HG03565 (cell line): Measurements from ENCODE around the gene EBP.

Experiments used
- ATAC-seq: cut with Tn5 transposase; IDR thresholded peaks from one replicate; pipeline ENCODE4 v1.9.1; 2021; ENCODE audit warnings: mild to moderate bottlenecking, moderate library complexity; ENCODE audit not compliant: unreplicated experiment

The EBP gene

DNA sequence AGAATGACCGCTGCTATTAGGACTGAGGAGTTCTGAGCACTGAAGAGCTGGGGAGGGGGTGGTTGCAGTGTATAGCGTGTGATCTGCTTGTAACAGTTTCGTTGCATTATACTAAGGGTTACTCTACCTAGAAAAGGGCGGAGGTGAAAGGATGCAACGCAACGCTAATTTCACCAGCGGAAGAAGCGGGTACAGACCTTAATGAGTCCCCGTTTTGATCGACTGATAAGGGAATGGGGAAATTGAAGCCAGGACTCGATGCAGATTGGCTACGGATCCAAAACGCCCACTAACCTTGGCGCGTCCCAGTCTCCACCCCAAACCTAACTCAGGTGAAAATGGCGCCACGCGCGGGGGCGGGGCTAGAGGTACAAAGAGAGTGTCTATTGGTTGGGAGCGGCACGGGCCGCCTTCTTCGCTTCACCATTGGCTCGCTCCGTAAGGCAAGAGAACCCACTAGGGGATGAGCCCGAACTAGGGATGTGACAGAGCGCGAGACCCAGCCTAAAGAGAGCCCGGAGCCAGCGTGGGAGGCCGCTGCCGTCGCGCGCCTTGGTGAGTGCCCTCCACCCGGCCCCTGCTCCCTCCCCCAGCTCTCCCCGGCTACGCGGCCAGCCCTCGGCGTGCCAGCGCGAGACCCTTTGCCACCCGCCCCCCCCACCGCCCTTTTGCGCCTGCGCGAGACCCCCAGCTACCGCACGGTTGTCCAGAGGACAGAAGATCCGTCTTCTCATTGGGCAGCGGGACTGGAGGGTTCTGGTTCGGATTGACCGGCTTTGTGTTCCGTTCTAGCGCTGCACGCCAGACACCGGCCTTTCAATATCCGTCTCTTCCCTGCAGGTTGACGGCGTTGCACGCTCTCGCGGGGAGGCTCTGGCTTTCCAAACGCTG, at the start of gene EBP:
EBP (plus strand) TSS at position 456 of the 891 bp plus-strand sequence. CDS start 1,964 bp downstream, outside the sequence.
- ATAC-seq = peak; percentile 97

DNA sequence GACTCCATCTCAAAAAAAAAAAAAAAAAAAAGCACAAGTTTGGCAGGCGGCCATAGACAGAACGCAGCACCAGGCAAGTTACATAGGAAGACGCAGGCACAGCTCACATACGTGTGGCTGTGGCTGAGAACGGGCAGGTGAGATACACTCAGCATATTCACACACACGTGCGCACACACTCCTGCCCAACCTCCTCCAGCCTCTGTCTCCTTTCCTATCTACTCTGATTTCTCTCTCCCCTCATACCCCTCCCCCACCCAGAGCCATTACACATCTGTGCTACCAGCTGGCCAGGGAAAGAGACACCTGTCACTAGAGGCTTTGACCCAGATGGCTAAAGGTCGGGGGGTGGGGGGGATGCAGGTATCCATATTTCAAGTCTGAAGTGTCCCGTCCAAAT, 49.4 kb upstream of the EBP start:
- no peak for ATAC-seq

DNA sequence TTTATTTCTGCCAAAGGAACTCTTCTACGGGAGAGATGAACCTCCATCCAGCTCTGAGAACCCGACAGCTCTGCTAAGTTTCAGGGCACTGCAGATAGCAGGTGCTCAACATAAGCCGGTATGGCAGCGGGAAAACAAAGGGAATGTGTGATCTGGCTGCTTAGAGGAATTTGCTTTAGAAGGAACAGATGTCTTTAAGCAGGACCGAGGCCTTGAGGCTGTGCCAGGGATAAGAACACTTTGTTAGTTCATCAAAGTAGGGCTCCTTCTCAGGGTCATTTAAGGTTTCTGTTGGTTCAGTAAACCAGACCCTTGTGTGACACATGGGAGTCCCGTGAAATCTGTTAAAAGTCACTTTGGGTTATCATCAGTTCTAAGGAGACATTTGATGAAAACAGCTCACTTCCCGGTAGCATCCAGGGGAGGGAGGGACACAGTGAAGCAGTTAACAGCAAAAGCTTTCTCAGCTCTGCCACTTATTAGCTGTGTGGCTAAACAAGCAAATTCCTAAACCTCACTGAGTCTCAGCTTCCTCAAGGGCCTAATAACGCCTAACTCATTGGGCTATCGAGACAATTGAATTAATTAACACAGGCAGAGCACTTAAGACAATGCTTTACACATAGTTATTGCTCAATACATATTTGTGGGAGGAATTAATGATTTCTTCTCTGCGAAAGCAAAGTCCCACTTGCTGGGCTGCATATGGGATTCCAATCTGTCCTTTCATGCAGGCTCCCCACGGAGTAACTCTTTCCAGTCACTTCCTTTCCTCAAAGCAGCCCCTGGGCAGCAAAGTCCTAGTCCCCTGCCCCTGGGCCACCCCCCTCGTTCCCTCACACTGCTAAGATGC, 48.5 kb upstream of the EBP start:
- no peak for ATAC-seq

DNA sequence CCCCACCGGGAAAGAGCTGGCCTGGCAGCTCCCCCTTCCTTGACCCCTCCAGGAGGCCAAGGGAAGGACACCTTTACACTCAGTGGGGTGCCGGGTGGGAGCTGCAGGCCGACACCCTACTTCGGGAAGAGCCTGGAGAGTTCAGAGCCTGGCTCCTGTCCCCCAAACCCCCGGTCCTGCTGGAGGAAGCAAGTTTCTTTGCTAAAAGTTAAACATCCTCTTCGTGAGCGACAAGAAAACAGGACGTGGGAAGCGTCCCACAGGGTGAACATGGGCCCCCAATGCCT, 48.0 kb upstream of the EBP start:
- no peak for ATAC-seq

DNA sequence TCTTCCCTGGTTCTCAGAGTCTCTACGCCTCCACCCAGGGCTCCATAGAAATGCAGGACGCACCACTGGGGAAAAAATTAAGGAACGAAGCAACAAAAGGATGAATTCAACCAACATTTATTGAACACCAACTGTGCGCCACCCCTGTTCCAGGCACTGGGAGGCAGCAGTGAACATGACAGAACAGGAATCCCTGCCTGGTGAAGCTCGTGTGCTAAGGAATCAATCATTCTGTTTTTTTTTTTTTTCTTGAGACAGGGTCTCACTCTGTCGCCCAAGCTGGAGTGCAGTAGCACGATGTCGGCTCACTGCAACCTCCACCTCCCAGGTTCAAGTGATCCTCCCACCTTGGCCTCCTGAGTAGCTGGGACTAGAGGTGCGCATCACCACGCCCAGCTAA, 47.5 kb upstream of the EBP start:
- ATAC-seq = no peak

DNA sequence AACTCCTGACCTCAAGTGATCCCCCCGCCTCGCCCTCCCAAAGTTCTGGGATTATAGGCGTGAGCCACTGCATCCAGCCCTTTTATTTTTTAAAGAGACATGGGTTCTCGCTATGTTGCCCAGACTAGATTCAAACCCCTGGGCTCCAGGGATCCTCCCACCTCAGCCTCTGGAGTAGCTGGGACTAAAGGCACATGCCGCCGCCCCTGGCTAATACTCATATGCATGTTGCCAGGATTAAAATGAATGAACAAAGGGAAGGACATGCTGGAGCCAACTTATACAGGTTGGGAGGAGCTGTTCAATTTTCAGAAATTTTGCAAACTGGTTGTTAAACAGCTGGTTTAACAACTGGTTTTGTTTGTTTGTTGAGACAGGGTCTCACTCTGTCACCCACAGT, 47.0 kb upstream of the EBP start:
- ATAC-seq = no peak

DNA sequence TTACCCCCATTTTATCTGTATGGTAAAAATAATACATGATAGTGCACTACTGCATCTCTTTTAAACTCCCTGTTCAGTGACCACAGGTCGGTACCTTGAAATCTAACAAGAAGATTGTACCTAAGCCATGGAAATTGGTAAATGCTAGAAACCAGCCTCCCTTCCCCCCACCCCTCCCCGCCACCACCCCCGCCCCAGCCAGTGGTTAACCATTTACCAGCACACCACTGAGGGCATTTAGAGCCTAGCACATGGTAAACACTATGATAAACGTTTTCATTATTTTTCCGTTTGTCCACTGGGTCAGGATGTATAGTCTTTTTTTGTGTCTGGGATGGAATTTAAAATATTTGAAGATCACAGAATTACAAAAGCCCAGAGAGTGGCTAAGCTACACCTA, 46.3 kb upstream of the EBP start:
- no peak for ATAC-seq

DNA sequence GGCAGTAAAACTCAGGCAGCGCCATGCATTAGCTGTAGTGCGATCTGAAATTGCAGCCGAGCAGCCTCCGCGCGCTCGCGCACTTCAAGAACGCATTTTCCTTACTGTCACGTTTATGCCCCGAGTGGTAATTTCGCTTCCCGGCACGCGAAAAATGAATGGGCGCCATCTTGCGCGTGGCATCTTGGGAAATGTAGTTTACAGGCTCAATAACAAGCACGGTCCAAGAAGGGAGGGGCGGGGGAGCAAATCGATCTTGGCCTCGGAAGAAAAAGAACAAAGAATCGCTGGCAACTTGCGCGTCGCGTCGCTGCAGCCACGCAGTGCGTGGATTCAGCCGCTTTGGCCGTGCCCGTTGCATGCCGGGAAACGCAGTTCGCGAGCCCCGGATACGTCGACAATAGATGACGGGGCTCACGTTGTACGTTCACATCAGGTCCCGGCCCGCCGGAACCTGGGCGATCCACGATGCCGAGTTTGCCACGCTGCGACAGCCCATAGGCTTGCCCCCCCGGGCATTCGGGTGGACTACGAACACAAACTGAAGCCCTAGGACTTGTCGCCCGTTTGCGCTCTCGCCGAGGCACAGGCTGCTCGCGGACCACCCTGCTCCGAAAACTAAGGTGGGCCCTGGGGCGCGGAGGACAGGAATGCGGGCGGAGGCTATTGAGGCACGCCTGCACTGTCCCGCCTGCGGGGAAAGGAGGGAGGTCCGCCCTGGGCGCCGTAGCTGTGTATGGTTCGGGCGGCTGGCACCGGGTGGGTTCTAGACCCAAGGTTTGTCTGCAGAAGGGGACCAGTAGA, 45.6 kb upstream of the EBP start, which contains the start of gene FTSJ1:
FTSJ1 (plus strand) TSS at position 426 of the 804 bp plus-strand sequence. CDS start 1,849 bp downstream, outside the sequence.
- ATAC-seq = peak; percentile 88

DNA sequence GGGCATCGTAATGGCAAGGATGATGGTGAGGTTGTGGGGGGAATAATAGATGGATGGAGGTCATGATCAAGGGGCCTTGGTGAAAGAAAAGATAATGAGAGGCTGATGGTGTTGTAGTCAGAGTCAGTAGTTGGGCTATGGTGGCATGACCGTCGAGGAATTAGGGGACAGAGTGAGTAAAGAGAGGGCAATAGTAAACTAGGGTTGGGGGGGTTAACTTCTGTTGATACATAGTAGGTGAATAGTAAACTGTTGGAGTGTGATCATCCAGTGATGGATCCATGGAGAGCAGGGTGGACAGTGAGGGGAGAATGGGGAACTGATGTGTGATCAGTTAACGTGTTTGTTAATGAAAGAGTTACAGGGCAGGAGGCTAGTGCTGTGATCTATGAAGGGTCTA, 44.7 kb upstream of the EBP start:
- ATAC-seq = no peak

DNA sequence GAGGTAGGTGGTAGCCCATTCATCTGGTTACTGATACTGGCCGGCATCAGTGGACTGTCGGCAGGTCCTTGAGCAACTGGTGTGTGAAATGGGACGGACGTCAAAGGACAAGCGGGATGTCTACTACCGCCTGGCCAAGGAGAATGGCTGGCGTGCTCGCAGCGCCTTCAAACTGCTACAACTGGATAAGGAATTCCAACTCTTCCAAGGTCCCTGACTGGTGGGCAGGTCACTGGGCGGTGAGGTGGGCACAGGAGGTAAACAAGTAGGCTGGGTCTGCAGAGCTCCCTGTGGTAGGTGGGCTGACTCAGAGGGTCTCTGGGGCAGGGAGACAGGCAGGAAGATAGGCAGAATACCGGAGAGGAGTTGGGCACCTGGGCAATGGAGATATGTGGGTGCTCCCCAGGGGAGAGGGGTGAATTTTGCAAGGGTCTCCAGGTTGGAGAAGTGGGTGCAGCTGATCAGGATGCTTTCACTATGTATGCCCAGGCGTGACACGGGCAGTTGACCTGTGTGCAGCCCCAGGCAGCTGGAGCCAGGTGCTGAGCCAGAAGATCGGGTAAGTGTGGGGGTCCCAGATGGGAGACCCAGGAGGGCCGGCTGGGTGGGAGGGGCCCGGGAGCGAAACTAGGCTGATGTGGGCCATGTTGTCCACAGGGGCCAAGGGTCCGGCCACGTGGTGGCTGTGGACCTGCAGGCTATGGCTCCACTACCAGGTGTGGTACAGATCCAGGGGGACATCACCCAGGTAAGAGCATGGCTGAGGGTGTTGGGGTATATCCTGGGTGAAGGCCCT, 43.5 kb upstream of the EBP start:
- ATAC-seq = no peak

DNA sequence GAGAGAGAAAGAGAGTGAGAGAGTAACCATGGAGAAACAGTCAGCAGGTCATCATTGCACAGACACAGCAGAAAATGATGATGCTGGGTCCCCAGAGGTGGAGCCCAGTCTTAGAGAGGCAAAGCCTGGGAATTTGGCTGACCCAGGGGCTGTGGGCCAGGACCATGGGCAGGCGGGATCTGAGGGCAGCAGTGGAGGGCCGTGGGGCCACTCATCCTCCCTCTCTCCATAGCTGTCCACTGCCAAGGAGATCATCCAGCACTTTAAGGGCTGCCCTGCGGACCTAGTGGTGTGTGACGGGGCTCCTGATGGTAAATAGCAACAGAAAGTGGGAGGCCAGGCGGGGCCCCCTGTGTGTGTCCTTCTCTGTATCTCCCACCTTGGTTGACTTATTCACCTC, 42.8 kb upstream of the EBP start:
- no peak for ATAC-seq

DNA sequence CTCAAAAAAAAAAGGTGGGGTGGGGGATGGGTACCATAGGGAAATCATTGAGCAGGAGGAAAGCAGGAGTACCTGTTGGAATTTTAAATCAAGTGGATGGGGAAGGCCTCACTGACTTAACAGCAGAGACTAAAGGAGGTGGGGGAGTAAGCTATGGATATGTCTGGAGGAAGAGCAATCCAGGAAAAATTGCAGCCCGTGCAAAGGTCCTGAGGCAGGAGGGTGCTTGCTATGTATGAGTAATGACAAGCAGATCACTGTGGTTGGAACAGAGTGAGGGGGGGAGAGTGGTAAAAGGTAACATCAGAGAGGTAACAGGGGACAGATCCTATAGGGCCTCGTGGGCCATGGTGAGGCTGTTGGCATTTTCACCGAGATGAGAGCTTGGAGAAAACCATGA, 41.5 kb upstream of the EBP start:
- ATAC-seq = no peak

DNA sequence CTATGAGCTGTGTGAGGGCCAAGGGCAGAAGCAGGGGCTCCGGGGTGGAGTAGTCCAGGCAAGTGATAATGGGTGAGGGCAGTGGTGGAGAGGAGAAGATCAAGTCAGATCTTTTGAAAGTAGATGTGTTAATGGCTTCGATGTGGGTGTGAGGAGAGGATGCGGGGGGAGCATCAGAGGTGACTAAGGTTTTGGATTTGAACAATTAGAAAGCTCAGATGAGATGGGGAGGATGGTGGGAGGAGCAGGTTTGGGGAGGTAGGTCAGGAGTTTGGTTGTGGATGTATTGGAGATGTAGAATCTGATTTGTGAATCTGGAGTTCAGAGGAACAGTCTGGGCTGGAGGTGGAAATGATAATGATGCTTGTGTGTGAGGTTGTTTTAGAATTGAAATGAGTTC, 41.0 kb upstream of the EBP start:
- ATAC-seq = no peak

DNA sequence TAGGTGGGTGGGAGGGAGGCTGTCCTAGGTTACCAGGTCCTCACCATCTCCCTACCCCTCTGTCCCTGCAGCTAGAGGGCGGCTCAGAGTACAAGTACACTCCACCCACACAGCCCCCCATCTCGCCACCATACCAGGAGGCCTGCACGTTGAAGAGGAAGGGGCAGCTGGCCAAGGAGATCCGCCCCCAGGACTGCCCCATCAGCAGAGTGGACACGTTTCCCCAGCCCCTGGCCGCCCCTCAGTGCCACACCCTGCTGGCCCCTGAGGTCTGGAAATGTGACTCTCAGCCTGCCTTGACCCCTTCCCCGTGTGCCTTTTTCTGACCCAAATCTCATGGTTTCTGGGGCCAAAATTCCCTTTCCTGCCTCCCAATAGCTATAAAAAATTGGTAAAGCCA, 39.1 kb upstream of the EBP start:
- no peak for ATAC-seq

DNA sequence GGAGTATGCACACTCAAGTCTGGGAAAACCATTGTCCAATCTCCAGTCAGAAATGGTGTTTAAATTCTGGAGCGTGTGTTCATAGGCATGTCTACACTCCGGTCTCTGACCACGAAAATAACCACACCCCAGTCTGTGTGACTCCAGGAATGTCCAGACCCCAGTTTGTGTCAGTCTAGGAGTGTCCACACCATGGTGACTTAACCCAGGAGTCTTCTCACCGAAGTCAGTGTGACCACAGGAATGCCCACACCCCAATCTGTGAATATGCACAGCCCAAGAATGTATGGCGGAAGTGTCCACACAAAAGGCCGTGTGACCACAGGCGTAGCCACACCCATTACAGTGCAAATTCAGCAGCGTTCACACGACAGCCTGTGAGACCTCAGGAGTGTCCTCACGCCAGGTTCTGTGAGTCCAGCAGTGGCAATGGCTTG, 34.2 kb upstream of the EBP start:
- no peak for ATAC-seq

DNA sequence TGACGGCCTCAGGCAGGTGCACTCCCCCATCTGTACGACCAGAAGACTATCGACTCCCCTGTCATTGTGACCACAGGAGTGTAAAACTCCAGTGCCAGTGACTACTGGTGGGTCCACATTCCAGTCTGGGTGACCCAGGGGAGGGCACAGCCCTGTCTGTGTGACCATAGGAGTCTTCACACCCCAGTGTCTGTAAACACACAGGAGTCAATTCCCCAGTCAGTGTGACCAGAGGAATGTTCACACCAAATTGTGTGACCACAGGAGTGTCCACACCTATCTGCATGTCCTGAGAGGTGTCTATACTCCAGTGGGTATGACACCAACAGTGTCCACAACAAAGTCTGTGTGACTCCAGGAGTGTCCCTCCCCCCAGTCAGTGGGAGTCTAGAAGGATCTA, 33.6 kb upstream of the EBP start:
- no peak for ATAC-seq

DNA sequence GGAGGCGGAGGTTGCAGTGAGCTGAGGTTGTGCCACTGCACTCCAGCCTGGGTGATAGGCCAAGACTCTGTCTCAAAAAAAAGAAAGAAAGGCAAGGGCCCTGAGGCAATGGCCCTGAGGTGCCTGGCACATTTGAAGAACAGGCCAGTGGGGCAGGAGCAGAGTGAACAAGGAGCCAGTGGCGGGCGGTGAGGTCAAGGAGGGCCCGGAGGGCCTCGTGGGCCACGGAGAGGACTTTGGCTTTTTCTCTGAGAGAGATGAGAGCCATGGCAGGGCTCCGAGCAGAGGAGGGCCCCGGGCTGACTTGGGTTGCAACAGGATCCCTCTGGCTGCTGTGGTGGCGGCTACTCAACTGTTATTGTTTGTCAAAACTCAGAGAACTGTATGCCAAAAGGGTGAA, 32.3 kb upstream of the EBP start:
- ATAC-seq = no peak

DNA sequence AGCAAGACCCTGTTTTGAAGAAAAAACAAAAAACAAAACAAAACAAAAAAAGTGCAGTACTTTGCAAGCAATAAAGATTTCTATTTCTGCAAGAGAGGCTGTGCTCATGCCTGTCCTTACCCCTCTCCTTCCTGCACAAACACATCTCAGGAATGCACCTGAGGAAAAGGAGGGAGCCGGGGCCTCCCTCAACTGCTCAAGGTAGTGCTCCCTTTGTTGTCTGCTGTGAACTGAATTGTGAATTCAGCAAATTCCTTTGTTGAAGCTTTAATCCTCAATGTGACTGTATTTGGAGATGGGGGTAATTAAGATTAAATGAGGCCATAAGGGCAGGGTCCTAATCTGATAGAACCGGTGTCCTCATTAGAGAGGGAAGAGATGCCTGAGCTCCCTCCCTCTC, 31.7 kb upstream of the EBP start:
- ATAC-seq = no peak

DNA sequence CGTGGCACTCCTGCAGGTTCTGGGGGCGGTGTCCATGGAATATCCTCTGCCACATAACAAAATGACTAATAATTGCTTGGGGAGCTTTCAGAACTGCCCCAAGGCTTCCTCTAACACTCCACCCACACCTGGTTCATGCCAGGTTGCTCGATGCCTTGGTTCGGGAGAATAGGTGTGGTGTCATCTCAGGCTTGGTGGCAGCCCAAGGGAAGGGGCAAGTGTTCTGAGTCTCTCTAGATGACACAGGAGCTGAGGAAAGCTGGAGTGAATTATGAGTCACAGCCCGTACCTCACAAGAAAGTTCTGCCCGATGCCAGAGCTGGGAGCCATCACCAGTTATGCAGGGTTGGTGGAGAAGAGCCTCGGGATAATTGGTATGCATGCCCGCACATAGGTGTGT, 30.9 kb upstream of the EBP start:
- no peak for ATAC-seq

DNA sequence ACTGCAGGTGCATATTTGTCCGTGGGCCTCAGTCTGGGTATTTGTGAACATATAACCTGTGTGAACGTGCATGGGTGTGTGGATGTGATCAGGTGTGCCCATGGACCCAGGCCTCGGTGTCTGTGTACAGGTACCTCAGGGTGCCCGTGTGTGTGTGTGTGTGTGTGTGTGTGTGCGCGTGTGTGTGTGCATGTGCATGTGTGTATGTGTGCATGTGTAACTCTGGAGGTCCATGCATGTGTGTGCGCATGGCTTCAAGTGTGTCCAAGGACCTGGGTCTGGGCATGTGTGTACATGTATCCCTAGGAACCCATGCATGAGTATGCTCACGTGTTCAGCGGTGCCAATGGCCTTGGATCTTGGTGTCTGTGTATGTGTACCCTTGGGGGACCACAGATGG, 29.8 kb upstream of the EBP start:
- ATAC-seq = no peak
